Measurements from ENCODE around the gene RALGPS2. TPM values are rescaled to one million over a fixed set of nuclear protein-coding genes. Genes with fewer than 3 reads are reported as not detected.

The RALGPS2 gene
- total and polyA plus RNA-seq, 5 donors from 2014 or later: 1.6 to 4.7 (median 3.5) TPM

GRCh38 chr1:178688244-178688643 lies 36.8 kb upstream of the RALGPS2 start:
- Histone ChIP-seq H3K9me3 (ENCODE audit: control insufficient read depth in 2 of 2, low read length in 2 of 2) (no peaks in the 10 kb centered on the region), H3K27ac (ENCODE audit: insufficient read depth, low read length, poor library complexity, severe bottlenecking) (no peak overlapping the region), H3K27me3 (ENCODE audit: control insufficient read depth, insufficient read depth, low read length) (no peaks in the 10 kb centered on the region), H3K4me1 (ENCODE audit: control insufficient read depth, insufficient read depth, low read length, poor library complexity, severe bottlenecking) (no peaks in the 10 kb centered on the region), H3K36me3 (ENCODE audit: control insufficient read depth, insufficient read depth, low read length) (no peaks in the 10 kb centered on the region), H3K4me3 (ENCODE audit: low read depth, low read length) (no peak overlapping the region)
- DNase-seq: no peak
- ATAC-seq (ENCODE audit: low read depth in 2 of 2): no peak
- no peaks in the 10 kb centered on the region for H3K36me3 Mint-ChIP-seq
- peaks cover 5% of the 10 kb centered on the region for H3K27me3 Mint-ChIP-seq
- H3K9me3 Mint-ChIP-seq: peaks cover 0 to 2% (median 0%) of the 10 kb centered on the region in 7 donors
- no peak overlapping the region for H3K27ac Mint-ChIP-seq
- H3K4me3 Mint-ChIP-seq: no peak overlapping the region
- no peaks in the 10 kb centered on the region for H3K4me1 Mint-ChIP-seq

- Histone ChIP-seq H3K27me3 (ENCODE audit: control insufficient read depth, insufficient read depth, low read length) (no peaks in the 10 kb centered on the region), H3K9me3 (ENCODE audit: control insufficient read depth in 2 of 2, low read length in 2 of 2) (no peaks in the 10 kb centered on the region), H3K4me3 (ENCODE audit: low read depth, low read length) (no peak overlapping the region), H3K36me3 (ENCODE audit: control insufficient read depth, insufficient read depth, low read length) (no peaks in the 10 kb centered on the region), H3K4me1 (ENCODE audit: control insufficient read depth, insufficient read depth, low read length, poor library complexity, severe bottlenecking) (no peaks in the 10 kb centered on the region), H3K27ac (ENCODE audit: insufficient read depth, low read length, poor library complexity, severe bottlenecking) (no peak overlapping the region)
- Mint-ChIP-seq H3K4me3 (no peak overlapping the region), H3K9me3 (peaks cover 0 to 2% (median 0%) of the 10 kb centered on the region in 7 donors), H3K4me1 (no peaks in the 10 kb centered on the region), H3K36me3 (no peaks in the 10 kb centered on the region), H3K27ac (no peak overlapping the region), H3K27me3 (peaks cover 5% of the 10 kb centered on the region)
- ATAC-seq (ENCODE audit: low read depth in 2 of 2): no peak
- no peak for DNase-seq
These were observed 35.3 kb upstream of the RALGPS2 start for GRCh38 chr1:178689769-178690168.

GRCh38 chr1:178690496-178690895 lies 34.5 kb upstream of the RALGPS2 start:
- DNase-seq: no peak
- ATAC-seq (ENCODE audit: low read depth in 2 of 2): no peak

GRCh38 chr1:178692564-178693327 lies 32.3 kb upstream of the RALGPS2 start:
- H3K4me1 Mint-ChIP-seq: no peaks in the 10 kb centered on the region
- peaks cover 5% of the 10 kb centered on the region for H3K27me3 Mint-ChIP-seq
- no peaks in the 10 kb centered on the region for H3K36me3 Mint-ChIP-seq
- peaks cover 0 to 2% (median 0%) of the 10 kb centered on the region in 7 donors for H3K9me3 Mint-ChIP-seq
- DNase-seq (no peak), ATAC-seq (ENCODE audit: low read depth in 2 of 2) (no peak)
- H3K4me1 ChIP-seq (ENCODE audit: control insufficient read depth, insufficient read depth, low read length, poor library complexity, severe bottlenecking): no peaks in the 10 kb centered on the region
- H3K27ac Mint-ChIP-seq: no peak overlapping the region
- H3K9me3 ChIP-seq (ENCODE audit: control insufficient read depth in 2 of 2, low read length in 2 of 2): no peaks in the 10 kb centered on the region
- no peaks in the 10 kb centered on the region for H3K27me3 ChIP-seq (ENCODE audit: control insufficient read depth, insufficient read depth, low read length)
- no peaks in the 10 kb centered on the region for H3K36me3 ChIP-seq (ENCODE audit: control insufficient read depth, insufficient read depth, low read length)
- no peak overlapping the region for H3K4me3 Mint-ChIP-seq
- H3K4me3 ChIP-seq (ENCODE audit: low read depth, low read length): no peak overlapping the region
- H3K27ac ChIP-seq (ENCODE audit: insufficient read depth, low read length, poor library complexity, severe bottlenecking): no peak overlapping the region

More at GRCh38 chr1:178690496-178690895, 34.5 kb upstream of the RALGPS2 start:
- Mint-ChIP-seq H3K36me3 (no peaks in the 10 kb centered on the region), H3K9me3 (peaks cover 0 to 2% (median 0%) of the 10 kb centered on the region in 7 donors), H3K4me1 (no peaks in the 10 kb centered on the region), H3K27ac (no peak overlapping the region), H3K4me3 (no peak overlapping the region), H3K27me3 (peaks cover 5% of the 10 kb centered on the region)
- H3K9me3 ChIP-seq (ENCODE audit: control insufficient read depth in 2 of 2, low read length in 2 of 2): no peaks in the 10 kb centered on the region
- no peaks in the 10 kb centered on the region for H3K36me3 ChIP-seq (ENCODE audit: control insufficient read depth, insufficient read depth, low read length)
- H3K27me3 ChIP-seq (ENCODE audit: control insufficient read depth, insufficient read depth, low read length): no peaks in the 10 kb centered on the region
- no peak overlapping the region for H3K27ac ChIP-seq (ENCODE audit: insufficient read depth, low read length, poor library complexity, severe bottlenecking)
- no peaks in the 10 kb centered on the region for H3K4me1 ChIP-seq (ENCODE audit: control insufficient read depth, insufficient read depth, low read length, poor library complexity, severe bottlenecking)
- no peak overlapping the region for H3K4me3 ChIP-seq (ENCODE audit: low read depth, low read length)

GRCh38 chr1:178693366-178693765 lies 31.7 kb upstream of the RALGPS2 start:
- no peaks in the 10 kb centered on the region for H3K27me3 ChIP-seq (ENCODE audit: control insufficient read depth, insufficient read depth, low read length)
- peaks cover 0 to 2% (median 0%) of the 10 kb centered on the region in 7 donors for H3K9me3 Mint-ChIP-seq
- H3K27me3 Mint-ChIP-seq: peaks cover 5% of the 10 kb centered on the region
- no peak overlapping the region for H3K4me3 ChIP-seq (ENCODE audit: low read depth, low read length)
- no peaks in the 10 kb centered on the region for H3K36me3 ChIP-seq (ENCODE audit: control insufficient read depth, insufficient read depth, low read length)
- DNase-seq (no peak), ATAC-seq (ENCODE audit: low read depth in 2 of 2) (no peak)
- H3K4me3 Mint-ChIP-seq: no peak overlapping the region
- H3K4me1 ChIP-seq (ENCODE audit: control insufficient read depth, insufficient read depth, low read length, poor library complexity, severe bottlenecking): no peaks in the 10 kb centered on the region
- no peaks in the 10 kb centered on the region for H3K4me1 Mint-ChIP-seq
- H3K9me3 ChIP-seq (ENCODE audit: control insufficient read depth in 2 of 2, low read length in 2 of 2): no peaks in the 10 kb centered on the region
- no peak overlapping the region for H3K27ac Mint-ChIP-seq
- H3K27ac ChIP-seq (ENCODE audit: insufficient read depth, low read length, poor library complexity, severe bottlenecking): no peak overlapping the region
- no peaks in the 10 kb centered on the region for H3K36me3 Mint-ChIP-seq

- Histone ChIP-seq H3K4me3 (ENCODE audit: low read depth, low read length) (no peak overlapping the region), H3K4me1 (ENCODE audit: control insufficient read depth, insufficient read depth, low read length, poor library complexity, severe bottlenecking) (no peaks in the 10 kb centered on the region), H3K27ac (ENCODE audit: insufficient read depth, low read length, poor library complexity, severe bottlenecking) (no peak overlapping the region), H3K27me3 (ENCODE audit: control insufficient read depth, insufficient read depth, low read length) (no peaks in the 10 kb centered on the region), H3K9me3 (ENCODE audit: control insufficient read depth in 2 of 2, low read length in 2 of 2) (no peaks in the 10 kb centered on the region), H3K36me3 (ENCODE audit: control insufficient read depth, insufficient read depth, low read length) (no peaks in the 10 kb centered on the region)
- Mint-ChIP-seq H3K27ac (no peak overlapping the region), H3K36me3 (no peaks in the 10 kb centered on the region), H3K4me3 (no peak overlapping the region), H3K9me3 (peaks cover 0 to 2% (median 0%) of the 10 kb centered on the region in 7 donors), H3K27me3 (peaks cover 5% of the 10 kb centered on the region), H3K4me1 (no peaks in the 10 kb centered on the region)
- DNase-seq (no peak), ATAC-seq (ENCODE audit: low read depth in 2 of 2) (no peak)
These were observed 30.0 kb upstream of the RALGPS2 start for GRCh38 chr1:178694923-178695525.

GRCh38 chr1:178702146-178702545 lies 22.9 kb upstream of the RALGPS2 start:
- peaks cover 0 to 1% (median 0%) of the 10 kb centered on the region in 7 donors for H3K9me3 Mint-ChIP-seq
- H3K27me3 Mint-ChIP-seq: peaks cover 10% of the 10 kb centered on the region
- H3K36me3 Mint-ChIP-seq: no peaks in the 10 kb centered on the region
- no peak overlapping the region for H3K4me3 Mint-ChIP-seq
- no peaks in the 10 kb centered on the region for H3K4me1 ChIP-seq (ENCODE audit: control insufficient read depth, insufficient read depth, low read length, poor library complexity, severe bottlenecking)
- H3K36me3 ChIP-seq (ENCODE audit: control insufficient read depth, insufficient read depth, low read length): no peaks in the 10 kb centered on the region
- H3K4me1 Mint-ChIP-seq: no peaks in the 10 kb centered on the region
- no peak overlapping the region for H3K27ac ChIP-seq (ENCODE audit: insufficient read depth, low read length, poor library complexity, severe bottlenecking)
- no peaks in the 10 kb centered on the region for H3K9me3 ChIP-seq (ENCODE audit: control insufficient read depth in 2 of 2, low read length in 2 of 2)
- DNase-seq (no peak), ATAC-seq (ENCODE audit: low read depth in 2 of 2) (no peak)
- H3K27me3 ChIP-seq (ENCODE audit: control insufficient read depth, insufficient read depth, low read length): peaks cover 4% of the 10 kb centered on the region
- no peak overlapping the region for H3K4me3 ChIP-seq (ENCODE audit: low read depth, low read length)
- no peak overlapping the region for H3K27ac Mint-ChIP-seq

GRCh38 chr1:178704833-178705232 lies 20.2 kb upstream of the RALGPS2 start:
- no peak overlapping the region for H3K27ac Mint-ChIP-seq
- no peaks in the 10 kb centered on the region for H3K4me1 Mint-ChIP-seq
- peaks cover 0 to 1% (median 0%) of the 10 kb centered on the region in 7 donors for H3K9me3 Mint-ChIP-seq
- H3K27me3 ChIP-seq (ENCODE audit: control insufficient read depth, insufficient read depth, low read length): peaks cover 6% of the 10 kb centered on the region
- H3K27me3 Mint-ChIP-seq: peaks cover 17% of the 10 kb centered on the region
- DNase-seq (no peak), ATAC-seq (ENCODE audit: low read depth in 2 of 2) (no peak)
- H3K9me3 ChIP-seq (ENCODE audit: control insufficient read depth in 2 of 2, low read length in 2 of 2): no peaks in the 10 kb centered on the region
- no peaks in the 10 kb centered on the region for H3K36me3 ChIP-seq (ENCODE audit: control insufficient read depth, insufficient read depth, low read length)
- H3K4me1 ChIP-seq (ENCODE audit: control insufficient read depth, insufficient read depth, low read length, poor library complexity, severe bottlenecking): no peaks in the 10 kb centered on the region
- H3K36me3 Mint-ChIP-seq: no peaks in the 10 kb centered on the region
- H3K27ac ChIP-seq (ENCODE audit: insufficient read depth, low read length, poor library complexity, severe bottlenecking): no peak overlapping the region
- no peak overlapping the region for H3K4me3 Mint-ChIP-seq
- H3K4me3 ChIP-seq (ENCODE audit: low read depth, low read length): no peak overlapping the region
